ENCODE results near the gene ZXDC.

ZXDC gene, protein sequence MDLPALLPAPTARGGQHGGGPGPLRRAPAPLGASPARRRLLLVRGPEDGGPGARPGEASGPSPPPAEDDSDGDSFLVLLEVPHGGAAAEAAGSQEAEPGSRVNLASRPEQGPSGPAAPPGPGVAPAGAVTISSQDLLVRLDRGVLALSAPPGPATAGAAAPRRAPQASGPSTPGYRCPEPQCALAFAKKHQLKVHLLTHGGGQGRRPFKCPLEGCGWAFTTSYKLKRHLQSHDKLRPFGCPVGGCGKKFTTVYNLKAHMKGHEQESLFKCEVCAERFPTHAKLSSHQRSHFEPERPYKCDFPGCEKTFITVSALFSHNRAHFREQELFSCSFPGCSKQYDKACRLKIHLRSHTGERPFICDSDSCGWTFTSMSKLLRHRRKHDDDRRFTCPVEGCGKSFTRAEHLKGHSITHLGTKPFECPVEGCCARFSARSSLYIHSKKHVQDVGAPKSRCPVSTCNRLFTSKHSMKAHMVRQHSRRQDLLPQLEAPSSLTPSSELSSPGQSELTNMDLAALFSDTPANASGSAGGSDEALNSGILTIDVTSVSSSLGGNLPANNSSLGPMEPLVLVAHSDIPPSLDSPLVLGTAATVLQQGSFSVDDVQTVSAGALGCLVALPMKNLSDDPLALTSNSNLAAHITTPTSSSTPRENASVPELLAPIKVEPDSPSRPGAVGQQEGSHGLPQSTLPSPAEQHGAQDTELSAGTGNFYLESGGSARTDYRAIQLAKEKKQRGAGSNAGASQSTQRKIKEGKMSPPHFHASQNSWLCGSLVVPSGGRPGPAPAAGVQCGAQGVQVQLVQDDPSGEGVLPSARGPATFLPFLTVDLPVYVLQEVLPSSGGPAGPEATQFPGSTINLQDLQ

DNA sequence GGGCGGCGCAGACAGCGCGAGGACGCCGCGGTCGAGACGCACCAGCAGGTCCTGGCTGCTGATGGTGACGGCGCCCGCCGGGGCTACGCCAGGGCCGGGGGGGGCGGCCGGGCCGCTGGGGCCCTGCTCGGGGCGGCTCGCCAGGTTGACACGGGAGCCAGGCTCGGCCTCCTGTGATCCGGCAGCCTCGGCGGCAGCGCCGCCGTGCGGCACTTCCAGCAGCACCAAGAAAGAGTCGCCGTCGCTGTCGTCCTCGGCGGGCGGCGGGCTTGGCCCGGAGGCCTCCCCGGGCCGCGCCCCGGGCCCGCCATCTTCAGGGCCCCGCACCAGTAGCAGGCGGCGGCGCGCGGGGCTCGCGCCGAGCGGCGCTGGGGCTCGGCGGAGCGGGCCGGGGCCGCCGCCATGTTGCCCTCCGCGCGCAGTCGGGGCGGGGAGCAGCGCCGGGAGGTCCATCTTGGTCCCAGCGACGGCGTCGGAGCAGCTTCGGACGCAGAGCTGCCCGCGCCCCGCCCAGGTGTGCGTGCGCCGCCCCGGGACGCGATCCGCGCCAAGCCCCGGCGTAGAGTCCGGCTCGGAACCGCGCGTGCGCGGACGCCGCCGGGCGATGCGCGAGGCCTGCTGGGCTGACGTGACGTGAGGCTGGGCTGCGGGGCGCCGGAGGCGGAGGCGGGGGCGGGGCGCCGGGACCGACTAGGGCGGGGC is at the start of gene ZXDC:
TSS of gene ZXDC (minus strand) at position 479 of the 702 bp plus-strand sequence. CDS start at position 453, 26 bp downstream.
- peak; percentile 94 for DNase-seq

DNA sequence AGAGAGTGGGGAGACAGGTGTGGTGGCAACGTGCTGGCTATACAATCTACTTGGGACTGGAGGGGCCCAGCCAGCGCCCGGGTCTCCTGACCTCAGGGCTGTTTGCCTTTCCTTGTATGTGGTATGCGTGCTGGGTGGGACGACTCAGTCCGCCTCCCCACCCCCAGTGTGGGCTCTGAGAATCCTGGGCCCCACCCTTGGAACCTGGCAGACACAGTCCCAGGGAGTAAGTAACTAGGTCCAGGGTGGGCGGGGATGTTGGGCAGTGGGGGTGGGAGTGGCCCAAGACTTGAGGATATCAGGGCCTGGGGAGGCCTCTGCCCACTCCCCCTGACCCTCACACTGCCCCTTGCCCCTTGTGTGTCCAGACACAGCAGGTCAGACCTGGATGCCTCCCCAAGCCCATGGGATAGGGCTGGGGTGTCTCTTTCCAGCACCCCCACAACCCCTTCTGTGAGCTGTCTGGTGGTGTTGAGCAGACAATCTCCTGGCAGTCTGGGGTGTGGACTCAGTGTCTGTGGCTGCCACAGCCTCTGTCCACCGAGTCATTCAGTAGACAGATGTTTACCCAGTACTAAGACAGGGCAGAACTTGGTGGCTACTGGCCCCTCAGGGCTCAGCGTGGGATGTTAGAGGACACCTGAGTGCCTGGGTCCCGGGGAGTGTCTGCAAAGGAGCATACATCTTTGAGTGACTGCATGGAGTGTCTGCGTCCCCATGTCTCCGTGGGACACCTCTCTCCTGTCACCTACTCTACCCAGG is 49.6 kb upstream of the ZXDC start:
- no peak for DNase-seq

- DNase-seq: peak; percentile 14
Observed at GRCh38 chr3:126524429-126524988, 48.8 kb upstream of the ZXDC start.

- DNase-seq: peak; percentile 27
Observed at GRCh38 chr3:126523745-126524428, 48.2 kb upstream of the ZXDC start, which contains the start of gene CHST13. Gene CHST13 (plus strand): TSS chr3:126524155. CDS start chr3:126524333, 178 bp downstream.

- DNase-seq: peak; percentile 53
Observed at GRCh38 chr3:126522363-126522788, 46.7 kb upstream of the ZXDC start.

DNA sequence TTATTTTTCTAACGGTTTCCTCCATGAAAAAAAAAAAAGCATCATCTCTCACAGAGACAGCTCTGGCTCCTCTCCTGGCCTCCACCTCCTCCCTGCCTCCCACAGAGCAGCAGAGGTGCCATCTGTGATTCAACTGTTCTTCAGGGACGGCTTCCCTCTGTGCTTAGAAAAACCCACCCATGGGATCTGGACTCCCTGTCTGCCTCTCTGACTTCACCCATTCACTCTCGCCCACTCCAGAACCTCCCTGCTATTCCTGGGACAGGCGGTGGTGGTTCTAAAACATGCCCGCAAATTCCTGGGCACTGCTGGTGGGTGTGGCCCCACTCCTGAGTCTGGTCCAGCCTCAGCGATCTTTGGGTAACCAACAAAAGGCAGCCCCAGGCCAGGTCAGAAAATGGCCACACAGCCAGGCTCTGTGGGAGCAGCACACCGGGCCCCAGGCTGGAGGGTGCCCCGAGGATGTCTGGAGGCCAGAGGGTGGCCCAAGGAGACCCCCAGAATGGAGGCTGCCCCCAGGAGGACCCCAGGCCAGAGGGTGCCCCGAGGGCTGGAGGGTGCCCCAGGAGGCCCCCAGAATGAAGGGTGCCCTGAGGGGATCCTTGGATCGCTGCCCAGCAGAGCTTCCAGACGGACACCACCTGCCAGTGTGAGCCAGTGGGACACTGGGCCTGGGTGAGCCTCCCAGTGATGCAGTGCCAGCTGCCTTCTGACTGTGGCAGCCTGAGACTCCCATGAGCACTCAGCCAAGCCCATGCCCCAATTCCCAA is 45.6 kb upstream of the ZXDC start:
- DNase-seq: no peak

DNA sequence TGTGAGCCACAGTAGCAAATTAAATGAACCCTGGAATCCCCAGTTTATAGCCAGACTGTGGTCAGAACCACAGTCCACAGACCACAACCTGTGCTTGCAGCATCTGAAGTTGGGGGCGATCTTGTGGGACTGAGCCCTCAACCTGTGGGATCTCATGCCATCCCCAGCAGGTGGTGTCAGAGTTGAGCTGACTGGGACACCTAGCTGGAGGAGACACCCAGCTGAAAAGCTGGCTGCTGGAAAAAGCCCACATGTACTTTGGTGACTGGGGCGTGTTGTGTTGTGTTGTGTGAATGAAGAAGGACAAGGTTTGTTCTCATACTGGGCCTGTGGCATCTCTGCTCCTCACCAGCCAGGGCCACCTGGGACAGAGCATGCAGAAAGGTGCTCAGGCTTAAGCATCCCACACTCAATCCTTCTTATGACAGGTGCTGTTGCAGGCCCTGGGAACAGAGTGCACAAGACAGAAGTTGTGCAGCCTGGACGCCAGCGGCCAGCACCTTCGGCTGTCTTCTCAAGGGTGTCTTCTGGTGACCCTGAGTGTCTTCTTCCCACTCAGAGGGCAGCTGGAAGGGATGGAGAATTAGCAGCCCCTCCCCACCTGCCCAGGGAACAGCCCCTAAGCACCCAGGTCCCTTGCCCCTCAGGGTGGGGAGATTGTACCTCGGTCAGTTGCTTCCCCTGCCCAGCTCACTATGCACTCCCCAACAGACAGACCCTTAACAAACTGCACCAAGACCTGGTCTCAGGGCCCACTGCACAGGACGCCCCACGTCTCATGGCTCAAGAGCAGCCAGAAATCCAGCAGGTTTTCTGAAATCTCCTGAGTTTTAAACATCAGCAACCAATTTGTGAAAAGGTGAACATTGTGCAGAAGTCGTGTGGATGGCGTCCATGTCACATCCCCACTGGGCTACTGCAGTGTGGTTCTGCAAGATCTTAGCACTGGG is 44.1 kb upstream of the ZXDC start:
- no peak for DNase-seq

GRCh38 chr3:126518779-126519177 is 43.1 kb upstream of the ZXDC start:
- DNase-seq: no peak

DNA sequence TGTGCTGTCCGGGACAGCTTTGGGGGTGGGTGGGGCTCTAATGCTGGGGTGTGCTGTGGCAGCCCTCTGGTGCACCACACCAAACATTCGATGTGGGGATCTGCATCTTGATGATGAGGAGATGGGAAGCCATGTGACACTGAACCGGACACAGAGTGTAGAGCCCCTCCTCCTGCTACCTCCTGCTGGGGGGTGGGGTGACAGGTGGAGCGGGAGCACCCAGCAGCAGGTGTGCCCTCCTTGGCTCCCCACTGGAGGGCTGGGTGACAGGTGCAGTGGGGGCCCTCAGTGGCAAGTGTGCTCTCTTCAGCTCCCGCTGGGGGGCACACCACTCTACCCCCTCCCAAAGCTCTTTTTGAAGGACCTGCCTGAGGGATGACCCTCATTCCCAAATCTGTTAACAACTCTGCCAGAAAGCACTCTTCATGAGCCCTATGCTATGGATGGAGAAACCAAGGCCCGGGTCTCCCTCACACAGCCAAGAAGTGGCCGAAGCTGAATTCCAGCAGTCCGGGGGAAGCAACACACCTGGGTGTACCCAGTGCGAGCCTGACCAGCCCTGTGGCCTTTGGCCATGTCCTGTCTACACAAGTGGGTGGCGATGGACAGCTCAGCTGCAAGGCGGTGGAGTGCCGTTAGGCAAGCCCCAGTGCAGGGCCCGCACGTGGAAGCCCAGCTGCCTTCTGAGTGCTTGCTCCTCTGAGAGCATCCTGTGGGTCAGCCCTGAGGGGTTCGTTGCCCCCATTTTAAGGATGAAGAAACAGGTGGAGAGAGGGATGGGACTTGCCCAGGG is 42.5 kb upstream of the ZXDC start:
- DNase-seq: no peak

DNA sequence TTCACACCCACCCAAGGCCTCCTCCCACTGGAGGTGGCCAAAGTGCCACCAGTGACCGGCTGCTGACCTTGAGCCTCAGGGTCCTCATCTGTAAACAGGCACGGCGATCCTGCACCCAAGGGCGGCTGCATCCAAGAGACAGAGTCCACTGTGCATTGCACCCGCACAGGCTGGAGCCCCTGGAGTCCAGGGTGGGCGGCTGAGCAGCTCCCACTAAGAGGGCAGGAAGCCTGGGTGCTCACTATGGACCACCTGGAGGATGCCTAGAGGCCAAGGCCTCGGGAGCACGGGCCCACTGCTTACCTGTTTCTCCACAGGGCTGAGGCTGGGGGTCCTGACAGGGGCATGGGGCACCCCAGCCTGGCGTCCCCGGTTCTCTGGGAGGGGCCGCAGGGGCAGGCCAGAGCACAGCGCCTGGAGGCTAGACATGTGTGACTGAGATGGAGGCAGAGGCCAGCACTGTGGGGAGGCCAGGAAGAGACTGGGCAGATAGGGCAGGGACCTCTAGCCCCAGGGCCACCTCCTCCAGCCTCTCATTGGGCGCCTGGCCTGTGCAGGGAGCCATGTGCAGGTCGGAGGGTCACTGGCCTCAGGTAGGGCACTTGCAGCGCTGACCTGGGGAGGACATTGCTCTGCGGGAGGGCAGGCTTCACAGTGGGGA is 41.7 kb upstream of the ZXDC start, which contains the start of gene UROC1:
TSS of gene UROC1 (minus strand) at position 483 of the 661 bp plus-strand sequence. CDS start at position 429, 54 bp downstream.
- no peak for DNase-seq

DNA sequence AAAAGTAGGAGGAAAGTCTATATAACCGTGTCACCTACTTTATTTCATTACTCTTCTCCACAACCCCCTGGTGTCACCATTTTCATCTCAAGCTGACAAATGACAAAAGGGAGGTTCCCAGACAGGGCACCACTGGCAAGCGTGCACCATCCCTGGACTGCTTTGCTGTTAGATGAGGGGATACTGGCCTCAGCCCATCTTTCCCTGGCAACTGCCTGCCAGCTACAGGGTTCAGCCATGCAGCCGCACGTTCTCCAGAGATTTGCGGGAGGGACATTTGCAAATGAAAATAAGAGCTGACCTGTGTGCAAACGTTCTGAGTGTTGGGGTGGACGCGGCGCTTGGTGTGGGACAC is 41.2 kb upstream of the ZXDC start:
- no peak for DNase-seq

GRCh38 chr3:126516152-126516935 is 40.7 kb upstream of the ZXDC start:
- DNase-seq: no peak

DNA sequence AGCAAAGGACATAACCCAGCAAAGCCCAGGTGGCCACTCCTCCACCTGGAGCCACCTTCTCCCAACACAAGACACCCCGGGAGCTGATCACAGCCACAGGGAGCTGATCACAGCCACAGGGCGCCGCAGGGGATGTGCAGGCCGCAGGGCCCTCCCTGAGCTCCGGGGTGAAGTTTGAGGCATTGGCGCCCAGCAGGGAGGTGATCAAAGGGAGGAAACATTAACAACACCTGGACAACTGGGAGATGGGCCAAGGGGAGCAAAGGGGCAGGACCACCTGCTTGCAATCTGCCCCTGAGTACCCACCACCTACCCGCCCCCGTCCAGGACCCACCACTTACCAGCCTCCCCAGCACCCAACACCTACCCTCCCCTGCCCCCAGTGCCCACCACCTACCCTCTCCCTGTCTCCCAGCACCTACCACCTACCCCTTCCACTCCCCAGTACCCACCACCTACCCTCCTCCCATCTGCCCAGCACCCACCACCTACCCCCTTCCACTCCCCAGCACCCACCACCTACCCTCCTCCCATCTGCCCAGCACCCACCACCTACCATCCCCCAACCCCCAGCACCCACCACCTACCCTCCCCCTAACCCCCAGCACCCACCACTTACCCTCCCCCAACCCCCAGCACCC is 39.5 kb upstream of the ZXDC start:
- no peak for DNase-seq

GRCh38 chr3:126514161-126514560 is 38.5 kb upstream of the ZXDC start:
- DNase-seq: no peak

- DNase-seq: no peak
Observed at GRCh38 chr3:126512916-126513650, 37.4 kb upstream of the ZXDC start.

GRCh38 chr3:126512026-126512425 is 36.3 kb upstream of the ZXDC start:
- no peak for DNase-seq
